ENCODE data around the gene CALN1. TPM values are rescaled to one million over a fixed set of nuclear protein-coding genes. Genes with fewer than 3 reads are reported as not detected.

CALN1 gene
- polyA plus RNA-seq, 10 donors = 1.2 to 3.8 (median 1.7) TPM

- no peak for DNase-seq
These were observed 85.8 kb downstream of the CALN1 start for GRCh38 chr7:72326365-72326764.

DNA sequence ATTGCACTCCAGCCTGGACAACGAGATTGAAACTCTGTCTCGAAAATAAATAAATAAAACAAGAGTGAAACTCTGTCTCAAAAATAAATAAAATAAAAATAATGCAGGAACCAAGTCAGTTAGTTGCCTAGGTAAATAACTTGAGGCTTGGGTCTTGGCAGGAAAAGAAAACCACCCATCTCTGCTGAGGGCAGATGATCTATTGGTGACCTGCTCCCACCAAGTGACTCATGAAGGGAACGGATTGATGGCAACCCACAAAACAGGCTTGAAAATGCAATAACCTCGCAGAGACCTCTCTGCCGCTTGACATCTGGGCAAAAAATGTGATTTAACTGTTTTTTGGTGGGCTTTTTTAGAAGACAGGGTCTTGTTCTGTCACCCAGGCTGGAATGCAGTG is 86.6 kb downstream of the CALN1 start:
- no peak for DNase-seq

GRCh38 chr7:72321637-72322036 is 90.5 kb downstream of the CALN1 start:
- no peak for DNase-seq

GRCh38 chr7:72321081-72321480 is 91.1 kb downstream of the CALN1 start:
- no peak for DNase-seq

DNA sequence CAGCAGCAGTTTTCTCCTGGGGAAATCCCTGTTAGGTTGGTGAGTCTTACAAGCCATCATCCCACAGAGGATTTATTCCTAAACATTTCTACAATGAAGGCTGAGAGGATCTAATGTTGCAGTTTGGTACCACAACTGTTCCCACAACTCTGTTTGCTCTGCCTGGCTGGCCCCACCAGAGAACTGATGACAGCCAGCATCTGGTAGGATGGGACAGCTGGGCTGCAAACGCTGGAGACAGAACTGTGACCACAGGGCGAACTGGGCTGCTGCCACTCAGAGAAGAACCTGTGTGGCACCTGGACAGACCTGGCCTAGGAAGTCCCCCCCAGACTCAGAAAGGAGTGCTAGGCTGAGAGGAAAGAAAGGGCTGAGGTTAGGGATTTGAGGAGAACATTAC is 94.8 kb downstream of the CALN1 start:
- peak in 1 of 3 donors; percentile 4 for DNase-seq

GRCh38 chr7:72316148-72316547 is 96.0 kb downstream of the CALN1 start:
- no peak for DNase-seq

GRCh38 chr7:72313906-72314305 is 98.2 kb downstream of the CALN1 start:
- DNase-seq = no peak

GRCh38 chr7:72310301-72310700 is 101.8 kb downstream of the CALN1 start:
- no peak for DNase-seq

DNA sequence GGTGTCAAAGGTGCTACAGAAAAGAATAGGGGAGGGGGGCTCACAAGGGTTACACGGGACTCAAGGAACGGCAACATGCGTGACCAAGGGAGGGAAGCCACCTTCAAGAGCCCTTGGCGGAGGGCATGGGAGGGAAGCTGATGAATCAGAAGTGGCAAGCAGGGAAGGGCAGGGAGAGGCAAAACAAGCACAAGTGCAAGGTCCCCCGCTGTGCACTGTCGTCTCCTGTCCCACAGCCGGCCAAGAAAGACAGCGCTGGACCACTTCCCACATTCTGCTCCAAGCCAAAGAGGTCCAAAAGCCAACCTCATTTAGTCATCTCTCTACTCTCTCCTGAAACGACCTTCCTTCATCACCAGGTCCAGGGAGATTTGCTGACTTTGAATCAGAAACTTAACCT is 102.7 kb downstream of the CALN1 start:
- DNase-seq = no peak

DNA sequence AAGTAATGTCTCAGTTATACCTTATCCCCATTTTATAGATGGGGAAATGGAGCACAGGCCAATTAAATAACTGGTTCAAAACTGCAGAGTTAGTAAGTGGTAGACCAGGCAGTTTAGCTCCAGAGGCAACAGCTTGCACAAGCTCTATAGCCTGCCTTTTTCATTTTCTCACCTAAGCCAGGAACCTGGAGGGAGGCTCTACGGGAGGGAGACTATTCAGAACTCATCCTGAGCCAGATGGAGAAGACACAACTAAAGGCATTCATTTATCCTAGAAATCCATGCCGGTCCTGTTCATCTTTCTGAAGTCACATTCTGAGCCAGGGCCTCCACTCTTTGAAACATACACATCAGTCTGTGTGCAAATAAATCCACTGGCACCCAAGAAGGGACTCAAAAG is 103.2 kb downstream of the CALN1 start:
- no peak for DNase-seq

DNA sequence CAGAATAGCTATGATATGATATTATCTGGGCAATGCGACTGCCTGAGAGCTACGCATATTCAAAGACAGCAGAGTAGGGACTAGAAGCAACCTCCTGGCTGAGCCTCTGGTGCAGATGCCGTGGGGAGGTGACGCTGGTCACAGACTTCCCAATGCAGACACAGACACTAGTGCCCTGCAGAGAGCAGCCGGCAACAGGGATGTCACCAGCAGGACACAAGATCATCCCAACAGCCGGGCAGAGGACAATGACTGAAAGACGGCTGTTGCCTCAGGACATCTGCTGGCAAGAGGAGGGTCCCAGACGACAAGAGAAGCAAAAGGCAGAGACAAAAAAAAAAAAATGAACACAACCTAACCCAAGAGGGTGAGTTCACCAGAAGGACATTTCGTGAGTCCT is 104.6 kb downstream of the CALN1 start:
- DNase-seq = no peak

DNA sequence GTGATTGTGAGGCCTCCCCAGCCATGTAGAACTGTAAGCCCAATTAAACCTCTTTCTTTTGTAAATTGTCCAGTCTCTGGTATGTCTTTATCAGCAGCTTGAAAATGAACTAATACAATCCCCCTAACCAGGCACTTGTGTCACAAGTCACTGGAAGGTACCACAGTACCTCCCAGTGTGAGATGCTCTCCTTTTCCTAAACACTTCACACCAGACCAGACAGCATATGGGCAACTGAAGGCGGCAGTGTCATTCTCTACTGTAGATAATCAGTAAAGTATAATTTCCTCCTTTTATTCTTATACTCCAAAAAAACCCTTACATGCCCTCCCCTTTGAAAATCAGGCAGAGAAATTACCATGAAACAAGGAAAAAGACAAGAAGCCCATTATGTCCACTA is 113.2 kb downstream of the CALN1 start:
- no peak for DNase-seq

DNA sequence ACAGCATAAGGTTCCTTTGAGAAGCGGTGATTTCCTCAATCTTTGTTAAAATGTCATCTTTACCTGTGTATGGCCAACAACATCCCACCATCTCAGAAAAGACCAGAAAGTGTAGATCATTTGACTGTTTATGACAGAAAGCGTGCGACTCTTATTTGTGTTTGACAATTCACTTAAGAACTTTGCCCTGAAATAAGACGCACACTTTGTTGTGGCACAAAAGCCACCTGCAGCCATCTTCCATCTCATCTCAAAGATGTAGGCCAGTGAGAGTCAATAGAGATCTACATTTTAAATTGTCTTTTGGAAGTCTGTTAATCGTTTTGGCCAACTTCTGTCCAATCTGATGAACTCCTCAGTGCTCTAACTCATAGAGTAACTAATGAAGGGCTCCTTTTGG is 114.0 kb downstream of the CALN1 start:
- DNase-seq = no peak

- DNase-seq = no peak
These were observed 114.5 kb downstream of the CALN1 start for GRCh38 chr7:72297636-72298035.

DNA sequence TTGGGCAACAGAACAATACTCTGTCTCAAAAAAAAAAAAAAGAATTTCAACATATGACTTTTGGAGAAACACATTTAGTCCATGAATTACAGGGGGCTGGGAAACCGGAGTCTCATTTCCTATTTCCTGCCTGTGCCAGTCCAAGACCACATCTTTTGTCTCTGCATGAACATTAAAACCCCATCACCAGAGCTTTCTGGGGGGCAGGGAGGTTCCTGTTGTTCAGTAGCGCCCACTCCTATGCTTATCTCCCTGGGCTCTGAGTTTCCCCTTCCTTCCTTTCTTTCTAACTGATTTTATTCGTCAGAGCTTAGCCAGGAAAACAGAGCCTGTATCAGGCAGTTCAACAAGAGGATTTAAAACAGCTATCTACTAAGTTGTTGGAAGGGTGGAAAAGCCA is 119.3 kb downstream of the CALN1 start:
- DNase-seq = no peak

GRCh38 chr7:72292118-72292517 is 120.0 kb downstream of the CALN1 start:
- no peak for DNase-seq

- peak in 1 of 3 donors; percentile 6 for DNase-seq
These were observed 125.6 kb downstream of the CALN1 start for GRCh38 chr7:72286519-72286918.

- DNase-seq = no peak
These were observed 128.8 kb downstream of the CALN1 start for GRCh38 chr7:72283309-72283708.

DNA sequence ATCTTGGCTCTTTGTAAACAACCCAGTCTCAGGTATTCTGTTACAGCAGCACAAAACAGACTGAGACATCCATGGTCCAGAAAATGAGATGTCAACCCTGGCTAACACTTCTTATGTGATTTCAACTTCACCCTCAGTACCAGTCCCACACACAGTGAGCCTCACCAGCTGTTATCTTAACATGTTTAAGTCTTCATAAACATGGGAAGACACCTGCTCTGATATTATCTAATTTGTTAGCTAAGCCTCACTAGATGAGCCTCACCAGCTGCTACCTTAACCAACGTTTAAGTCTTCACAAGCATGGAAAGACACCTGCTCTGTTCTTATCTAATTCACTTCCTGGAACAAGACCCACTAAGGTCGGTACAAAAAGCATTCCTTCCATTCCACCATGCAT is 130.8 kb downstream of the CALN1 start:
- DNase-seq = no peak

- DNase-seq = no peak
These were observed 132.9 kb downstream of the CALN1 start for GRCh38 chr7:72279203-72279602.

- no peak for DNase-seq
These were observed 133.6 kb downstream of the CALN1 start for GRCh38 chr7:72278550-72278949.

DNA sequence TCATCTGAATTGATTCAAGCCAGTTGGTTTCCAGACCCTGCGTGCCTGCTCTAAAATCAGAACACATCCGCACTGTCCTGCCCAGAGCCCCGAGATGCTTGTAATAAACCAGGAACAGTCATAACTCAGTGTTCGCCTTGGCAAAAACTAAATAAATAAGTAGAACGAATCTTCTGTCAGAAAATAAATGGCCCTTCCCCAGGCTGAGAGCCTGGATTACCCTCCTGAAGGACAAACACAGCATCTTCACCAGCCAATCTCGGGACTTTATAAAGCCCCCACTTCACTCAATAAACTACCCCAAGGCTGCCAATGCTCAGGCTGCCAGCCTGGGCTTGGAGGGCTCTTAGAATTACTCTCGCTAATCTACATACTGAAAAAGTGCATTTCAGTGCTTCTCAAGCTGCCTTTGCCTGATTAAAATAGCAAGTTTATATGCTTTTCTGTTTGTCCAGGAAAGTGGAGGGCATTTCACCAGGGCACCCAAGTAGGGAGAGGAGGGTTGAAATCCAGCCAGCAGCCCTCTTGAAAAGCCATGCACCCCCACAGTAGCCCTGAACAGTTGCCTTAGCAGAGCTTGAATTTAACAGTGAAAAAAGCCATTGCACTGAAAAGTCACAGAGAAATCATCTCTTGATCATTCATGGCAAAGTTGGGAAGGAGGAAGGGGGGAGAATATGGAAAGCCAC is 136.6 kb downstream of the CALN1 start:
- no peak for DNase-seq

GRCh38 chr7:72272479-72272878 is 139.7 kb downstream of the CALN1 start:
- DNase-seq = no peak

DNA sequence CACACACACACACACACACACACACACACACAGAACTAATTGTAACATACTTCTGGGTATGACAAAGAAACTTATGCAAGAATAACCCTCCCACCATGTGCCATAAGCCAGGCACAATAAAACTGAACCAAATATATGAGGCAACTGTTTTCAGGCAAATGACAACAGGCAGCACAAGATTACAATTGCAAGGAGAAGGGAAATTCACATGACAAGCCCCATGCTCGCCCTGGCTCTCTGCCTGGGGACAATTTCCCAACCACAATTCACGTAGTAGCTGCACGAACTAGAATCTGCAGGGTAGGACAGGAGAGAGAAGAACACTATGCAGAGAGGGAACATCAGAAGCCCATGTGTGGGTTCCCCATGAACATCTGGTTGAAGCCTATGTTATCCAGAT is 143.3 kb downstream of the CALN1 start:
- no peak for DNase-seq

- DNase-seq = no peak
These were observed 144.0 kb downstream of the CALN1 start for GRCh38 chr7:72268090-72268489.
